Endothelial cell of umbilical vein (primary cell): ENCODE results near the gene LIG4. TPM values are rescaled to one million over a fixed set of nuclear protein-coding genes. Genes with fewer than 3 reads are reported as not detected.

Experiments
- BruUV-seq: library from RNA; stranded (reverse); fragments of 400-500 nt; replicated peaks from 2 replicates; lab custom pipeline; 2021; lab: Mats Ljungman, UMichigan
- CTCF ChIA-PET: fragments of 300-600, 350-600 bp; sonication (Branson Sonifier 250); formaldehyde crosslinking; loops from one replicate; lab custom pipeline; 2021; ENCODE audit warnings: antibody characterized with exemption, inconsistent platforms; lab: Charles Lee
- POLR2A ChIA-PET: fragments of 300-600, 350-600 bp; sonication (Branson Sonifier 250); formaldehyde crosslinking; loops from one replicate; lab custom pipeline; 2021; ENCODE audit warnings: antibody characterized with exemption, inconsistent platforms; lab: Charles Lee
- DNase-seq: peaks from one replicate; pipeline ENCODE4 v3.0.0-alpha.2; 2011; ENCODE audit warnings: low read depth, low spot score
- FAIRE-seq: peaks from 2 replicates; lab custom pipeline; 2011; peaks lifted over from hg19 to GRCh38; lab: Jason Lieb, UNC
- H2AFZ ChIP-seq: 2 replicates; pipeline ENCODE4 v1.6.0; 2012; ENCODE audit warnings: low read depth, low read length, control low read depth, inconsistent platforms
- H3K27ac ChIP-seq: 2 replicates; pipeline ENCODE4 v1.5.1; 2011; ENCODE audit warnings: low read depth, mild to moderate bottlenecking, control low read depth, low read length, moderate library complexity; ENCODE audit not compliant: insufficient read depth
- H3K27me3 ChIP-seq, 2 experiments: 2 replicates each; pipeline versions ENCODE4 v1.6.0 to v1.6.1; 2011; ENCODE audit warnings: low read length in 2 of 2, mixed read lengths in 1 of 2; ENCODE audit not compliant: control insufficient read depth in 2 of 2, insufficient read depth in 2 of 2
- H3K36me3 ChIP-seq, 2 experiments: 2 replicates in 1 of 2; 3 replicates in 1 of 2; pipeline ENCODE4 v1.5.1; 2011; ENCODE audit warnings: low read length in 2 of 2, mild to moderate bottlenecking in 1 of 2, moderate library complexity in 1 of 2; ENCODE audit not compliant: control insufficient read depth in 2 of 2, insufficient read depth in 2 of 2; ENCODE audit errors: extremely low read depth in 1 of 2
- H3K4me1 ChIP-seq: 3 replicates; pipeline ENCODE4 v1.5.1; 2011; ENCODE audit warnings: mild to moderate bottlenecking, low read length; ENCODE audit not compliant: control insufficient read depth, insufficient read depth; ENCODE audit errors: extremely low read depth
- H3K4me2 ChIP-seq: 2 replicates; pipeline ENCODE4 v1.6.1; 2011; ENCODE audit warnings: low read length, control low read depth, mixed read lengths; ENCODE audit not compliant: insufficient read depth
- H3K4me3 ChIP-seq, 3 experiments: fragments of 200-600 bp in 1 of 3; sonication (generic), shearing (Covaris generic) in 1 of 3; replicated peaks in 1 of 3; 2 replicates each; pipeline ENCODE4 v1.5.1; 2011 to 2016; ENCODE audit warnings: control low read depth in 3 of 3, low read length in 3 of 3, mild to moderate bottlenecking in 2 of 3, inconsistent platforms in 1 of 3, low read depth in 1 of 3, moderate library complexity in 1 of 3; ENCODE audit not compliant: insufficient read depth in 1 of 3
- H3K79me2 ChIP-seq: 2 replicates; pipeline ENCODE4 v1.6.0; 2012; ENCODE audit warnings: low read length, inconsistent platforms; ENCODE audit not compliant: control insufficient read depth, insufficient read depth
- H3K9ac ChIP-seq: replicated peaks from 2 replicates; pipeline ENCODE3; 2011; ENCODE audit warnings: low read length, control low read depth; ENCODE audit not compliant: insufficient read depth; ENCODE audit errors: extremely low read depth
- H3K9me1 ChIP-seq: replicated peaks from 3 replicates; pipeline ENCODE4 v1.6.0; 2011; ENCODE audit warnings: mild to moderate bottlenecking, low read length; ENCODE audit not compliant: control insufficient read depth, insufficient read depth; ENCODE audit errors: extremely low read depth
- H3K9me3 ChIP-seq: replicated peaks from 2 replicates; pipeline ENCODE4 v1.5.1; 2012; ENCODE audit warnings: low read length, inconsistent platforms; ENCODE audit not compliant: control insufficient read depth, insufficient read depth
- H4K20me1 ChIP-seq: replicated peaks from 2 replicates; pipeline ENCODE3; 2011; ENCODE audit warnings: mild to moderate bottlenecking, low read length; ENCODE audit not compliant: control insufficient read depth, insufficient read depth; ENCODE audit errors: extremely low read depth
- EZH2 ChIP-seq: IDR thresholded peaks from 2 replicates; pipeline ENCODE4 v1.6.1; 2012; ENCODE audit warnings: borderline replicate concordance, low read depth, mild to moderate bottlenecking, moderate library complexity, low read length, inconsistent platforms; ENCODE audit not compliant: severe bottlenecking
- FOS ChIP-seq: IDR thresholded peaks from 2 replicates; pipeline ENCODE4 v1.6.1; 2011; ENCODE audit warnings: mild to moderate bottlenecking, low read length, moderate library complexity, borderline replicate concordance; ENCODE audit not compliant: insufficient read depth
- GATA2 ChIP-seq: IDR thresholded peaks from 2 replicates; pipeline ENCODE4 v1.7.0; 2011; ENCODE audit warnings: low read depth, mild to moderate bottlenecking, moderate library complexity, mixed read lengths, low read length; ENCODE audit not compliant: insufficient read length, insufficient read depth
- JUN ChIP-seq: IDR thresholded peaks from 2 replicates; pipeline ENCODE4 v1.6.1; 2011; ENCODE audit warnings: borderline replicate concordance, low read depth; ENCODE audit not compliant: insufficient read length, insufficient read depth
- MAX ChIP-seq: IDR thresholded peaks from 2 replicates; pipeline ENCODE4 v1.6.1; 2011; ENCODE audit not compliant: insufficient read depth, insufficient read length
- MYC ChIP-seq: IDR thresholded peaks from one replicate; pipeline ENCODE4 v1.6.1; 2011; ENCODE audit warnings: mild to moderate bottlenecking, low read depth, low read length
- POLR2A ChIP-seq: IDR thresholded peaks from 2 replicates; pipeline ENCODE4 v1.6.1; 2012; ENCODE audit warnings: low read depth, mild to moderate bottlenecking, control low read depth, low read length
- POLR2AphosphoS5 ChIP-seq: IDR thresholded peaks from 2 replicates; pipeline ENCODE4 v1.6.1; 2012; ENCODE audit warnings: low read depth, mild to moderate bottlenecking, control low read depth, low read length, moderate library complexity; ENCODE audit not compliant: insufficient read depth
- dilution Hi-C: fragments of 300-500 bp; cut with MboI; formaldehyde crosslinking; loops from one replicate; pipeline ENCODE4 v1.15.0; 2019; ENCODE audit warnings: low sequenced_read_pairs; ENCODE audit not compliant: extremely low pct_ligation_motif_present
- intact Hi-C: fragments of 100-400 bp; cut with micrococcal nuclease; formaldehyde crosslinking; loops from one replicate; pipeline ENCODE4 v1.10.0; 2022
- polyA plus RNA-seq, 4 experiments: library from polyadenylated mRNA; depleted of rRNA in 3 of 4; stranded (reverse) in 3 of 4; unstranded in 1 of 4; fragments of >200 nt; gene quantifications; 2 replicates each; pipeline versions ENCODE4 v1.2.1 to v1.2.3, GENCODE V29; 2011 to 2012; ENCODE audit warnings: missing spikeins in 1 of 4
- total RNA-seq: library from RNA; stranded (reverse); gene quantifications from 2 replicates; pipeline ENCODE4 v1.2.3, GENCODE V29; 2021
- TF ChIP-seq, protein P1 (sequence below), 2 donors: IDR thresholded peaks; 1 replicate in 1 of 2; 2 replicates in 1 of 2; pipeline ENCODE4 v1.5.1; 2011; ENCODE audit warnings: low read length in 2 of 2, mild to moderate bottlenecking in 2 of 2, moderate library complexity in 2 of 2, control low read depth in 1 of 2, inconsistent platforms in 1 of 2, low read depth in 1 of 2; ENCODE audit not compliant: insufficient read depth in 1 of 2; ENCODE audit errors: extremely low read depth in 1 of 2

The LIG4 gene
- total and polyA plus RNA-seq, 2 donors (not counting 3 experiments of a cell fraction or from before 2014, with no cell fraction given) = 3.0 to 9.2 TPM

DNA sequence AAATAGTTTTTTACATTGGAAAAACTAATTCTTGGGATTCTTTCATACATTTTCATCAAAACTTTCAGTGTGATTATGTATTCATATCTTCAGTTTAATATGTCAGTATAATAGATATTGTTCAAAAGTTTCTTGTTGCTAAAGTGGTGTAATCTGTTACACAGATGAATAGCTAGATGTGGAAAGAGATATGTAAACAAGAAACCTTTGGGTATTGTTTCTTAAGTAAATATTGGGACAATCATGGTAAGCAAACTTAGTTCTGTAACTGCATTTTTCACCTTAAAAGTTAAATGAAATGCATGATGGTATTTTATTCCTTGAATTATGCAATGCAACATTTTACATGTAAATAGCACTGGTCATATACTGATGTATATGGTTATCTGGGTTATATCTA is 15.0 kb upstream of the LIG4 start:
- dilution Hi-C loops (no loop called here), intact Hi-C loops (no loop called here)
- no peak for TF ChIP-seq JUN
- no peak for TF ChIP-seq GATA2
- TF ChIP-seq MAX = no peak
- TF ChIP-seq EZH2 = no peak
- no peak for TF ChIP-seq POLR2AphosphoS5
- TF ChIP-seq FOS = no peak
- TF ChIP-seq MYC = no peak
- no peak for TF ChIP-seq POLR2A
- TF ChIP-seq, protein P1, sequence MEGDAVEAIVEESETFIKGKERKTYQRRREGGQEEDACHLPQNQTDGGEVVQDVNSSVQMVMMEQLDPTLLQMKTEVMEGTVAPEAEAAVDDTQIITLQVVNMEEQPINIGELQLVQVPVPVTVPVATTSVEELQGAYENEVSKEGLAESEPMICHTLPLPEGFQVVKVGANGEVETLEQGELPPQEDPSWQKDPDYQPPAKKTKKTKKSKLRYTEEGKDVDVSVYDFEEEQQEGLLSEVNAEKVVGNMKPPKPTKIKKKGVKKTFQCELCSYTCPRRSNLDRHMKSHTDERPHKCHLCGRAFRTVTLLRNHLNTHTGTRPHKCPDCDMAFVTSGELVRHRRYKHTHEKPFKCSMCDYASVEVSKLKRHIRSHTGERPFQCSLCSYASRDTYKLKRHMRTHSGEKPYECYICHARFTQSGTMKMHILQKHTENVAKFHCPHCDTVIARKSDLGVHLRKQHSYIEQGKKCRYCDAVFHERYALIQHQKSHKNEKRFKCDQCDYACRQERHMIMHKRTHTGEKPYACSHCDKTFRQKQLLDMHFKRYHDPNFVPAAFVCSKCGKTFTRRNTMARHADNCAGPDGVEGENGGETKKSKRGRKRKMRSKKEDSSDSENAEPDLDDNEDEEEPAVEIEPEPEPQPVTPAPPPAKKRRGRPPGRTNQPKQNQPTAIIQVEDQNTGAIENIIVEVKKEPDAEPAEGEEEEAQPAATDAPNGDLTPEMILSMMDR (IDR thresholded peaks at IDR 0.05; ENCODE audit: extremely low read depth in 1 of 2, insufficient read depth in 1 of 2, low read depth in 1 of 2, low read length in 2 of 2) = no peak
- Histone ChIP-seq H3K36me3 (no peaks in the 10 kb centered on the region), H3K4me3 (no peak overlapping the region), H3K27me3 (no peaks in the 10 kb centered on the region), H3K4me1 (no peaks in the 10 kb centered on the region), H3K4me2 (no peak overlapping the region), H3K9me3 (no peaks in the 10 kb centered on the region), H3K9ac (no peak overlapping the region), H2AFZ (no peak overlapping the region), H3K27ac (no peak overlapping the region), H3K79me2 (peaks cover 23% of the 10 kb centered on the region), H4K20me1 (peaks cover 2% of the 10 kb centered on the region), H3K9me1 (no peaks in the 10 kb centered on the region)
- CTCF ChIA-PET = interaction anchor here (1.1 kb wide), 1 partner anchor 665 kb away, joined by 3 read pairs; no protein-coding TSS in a partner anchor
- no TSS peak for BruUV-seq
- POLR2A ChIA-PET = no interaction called here
- no peak for FAIRE-seq
- DNase-seq = no peak
